Subcutaneous abdominal adipose tissue (tissue), 5 donors: ENCODE results near the gene HEATR5A.
"Not testable (repeated sequence)": the region's sequence is repeated elsewhere in the genome, so short reads cannot be mapped to it uniquely, and the experiment has no call there.

Experiments used
- H3K27ac ChIP-seq: one replicate; pipeline ENCODE4 v1.7.0; 2013; ENCODE audit warnings: low read depth, mild to moderate bottlenecking, inconsistent platforms, low read length, moderate library complexity
- H3K27me3 ChIP-seq, 5 donors: one replicate each; pipeline ENCODE4 v1.7.0; 2013; ENCODE audit warnings: low read length in 5 of 5, inconsistent platforms in 1 of 5; ENCODE audit not compliant: control insufficient read depth in 5 of 5, insufficient read depth in 4 of 5
- H3K36me3 ChIP-seq, 5 donors: one replicate each; pipeline ENCODE4 v1.7.0; 2013; ENCODE audit warnings: low read length in 5 of 5; ENCODE audit not compliant: control insufficient read depth in 5 of 5, insufficient read depth in 5 of 5
- H3K4me1 ChIP-seq, 5 donors: one replicate each; pipeline ENCODE4 v1.7.0; 2013; ENCODE audit warnings: low read length in 5 of 5, mild to moderate bottlenecking in 3 of 5, moderate library complexity in 1 of 5; ENCODE audit not compliant: control insufficient read depth in 5 of 5, insufficient read depth in 5 of 5
- H3K4me3 ChIP-seq, 5 donors: one replicate each; pipeline ENCODE4 v1.7.0; 2013; ENCODE audit warnings: low read length in 5 of 5, low read depth in 1 of 5
- H3K9ac ChIP-seq, 5 donors: one replicate each; pipeline ENCODE4 v1.7.0; 2013; ENCODE audit warnings: low read length in 5 of 5, mild to moderate bottlenecking in 4 of 5, moderate library complexity in 3 of 5
- H3K9me3 ChIP-seq, 5 donors: one replicate each; pipeline ENCODE4 v1.7.0; 2013; ENCODE audit warnings: low read length in 5 of 5; ENCODE audit not compliant: control insufficient read depth in 5 of 5
- donor health status: healthy.
- donor health status: healthy.
- donor health status: healthy.
- donor health status: healthy.
- donor health status: healthy.

Gene HEATR5A

GRCh38 chr14:31391977-31392503, 28.3 kb downstream of the HEATR5A start:
- Histone ChIP-seq H3K9me3 (no peaks in the 10 kb centered on the region), H3K36me3 (peaks cover 27 to 48% (median 28%) of the 10 kb centered on the region in 5 donors), H3K9ac (no peak overlapping the region), H3K27ac (no peak overlapping the region), H3K4me3 (no peak overlapping the region), H3K4me1 (peaks cover 0 to 19% (median 5%) of the 10 kb centered on the region in 5 donors), H3K27me3 (no peaks in the 10 kb centered on the region)

- Histone ChIP-seq H3K27me3 (no peaks in the 10 kb centered on the region), H3K9ac (no peak overlapping the region), H3K36me3 (peaks cover 27 to 49% (median 31%) of the 10 kb centered on the region in 5 donors), H3K27ac (no peak overlapping the region), H3K9me3 (no peaks in the 10 kb centered on the region), H3K4me3 (no peak overlapping the region), H3K4me1 (peaks cover 0 to 20% (median 5%) of the 10 kb centered on the region in 5 donors)
Measured at GRCh38 chr14:31391473-31391872, 28.9 kb downstream of the HEATR5A start.

GRCh38 chr14:31389946-31390345, 30.4 kb downstream of the HEATR5A start:
- peak overlapping the region in 1 of 5 donors; percentile 34 for H3K9ac ChIP-seq
- H3K27me3 ChIP-seq = no peaks in the 10 kb centered on the region
- H3K4me1 ChIP-seq = peaks cover 0 to 20% (median 5%) of the 10 kb centered on the region in 5 donors
- H3K36me3 ChIP-seq = peaks cover 24 to 49% (median 33%) of the 10 kb centered on the region in 5 donors
- H3K9me3 ChIP-seq = no peaks in the 10 kb centered on the region
- peak overlapping the region; percentile 51 for H3K27ac ChIP-seq
- no peak overlapping the region for H3K4me3 ChIP-seq

- Histone ChIP-seq H3K4me1 (peaks cover 0 to 20% (median 5%) of the 10 kb centered on the region in 5 donors), H3K36me3 (peaks cover 23 to 53% (median 28%) of the 10 kb centered on the region in 5 donors), H3K27me3 (no peaks in the 10 kb centered on the region), H3K9ac (peak overlapping the region in 1 of 5 donors; percentile 4), H3K27ac (peak overlapping the region; percentile 51), H3K4me3 (no peak overlapping the region), H3K9me3 (no peaks in the 10 kb centered on the region)
Measured at GRCh38 chr14:31388687-31389413, 31.5 kb downstream of the HEATR5A start.

GRCh38 chr14:31387091-31387490, 33.3 kb downstream of the HEATR5A start:
- Histone ChIP-seq H3K27me3 (no peaks in the 10 kb centered on the region), H3K9me3 (no peaks in the 10 kb centered on the region), H3K27ac (no peak overlapping the region), H3K9ac (no peak overlapping the region), H3K4me3 (no peak overlapping the region), H3K4me1 (peaks cover 0 to 20% (median 5%) of the 10 kb centered on the region in 5 donors), H3K36me3 (peaks cover 20 to 51% (median 42%) of the 10 kb centered on the region in 5 donors)

- H3K9me3 ChIP-seq = no peaks in the 10 kb centered on the region
- H3K4me3 ChIP-seq = no peak overlapping the region
- H3K9ac ChIP-seq = no peak overlapping the region
- H3K4me1 ChIP-seq = peaks cover 0 to 20% (median 5%) of the 10 kb centered on the region in 5 donors
- peaks cover 20 to 52% (median 40%) of the 10 kb centered on the region in 5 donors for H3K36me3 ChIP-seq
- H3K27me3 ChIP-seq = no peaks in the 10 kb centered on the region
- H3K27ac ChIP-seq = no peak overlapping the region
Measured at GRCh38 chr14:31386271-31386670, 34.1 kb downstream of the HEATR5A start.

- H3K27ac ChIP-seq = no peak overlapping the region
- H3K36me3 ChIP-seq = peaks cover 22 to 73% (median 38%) of the 10 kb centered on the region in 5 donors
- H3K9ac ChIP-seq = no peak overlapping the region
- H3K4me3 ChIP-seq = no peak overlapping the region
- no peaks in the 10 kb centered on the region for H3K27me3 ChIP-seq
- no peaks in the 10 kb centered on the region for H3K9me3 ChIP-seq
- H3K4me1 ChIP-seq = peaks cover 0 to 9% (median 4%) of the 10 kb centered on the region in 5 donors
Measured at GRCh38 chr14:31382221-31382620, 38.1 kb downstream of the HEATR5A start.

- H3K4me1 ChIP-seq = peaks cover 0 to 7% (median 4%) of the 10 kb centered on the region in 5 donors
- no peaks in the 10 kb centered on the region for H3K27me3 ChIP-seq
- no peak overlapping the region for H3K9ac ChIP-seq
- H3K9me3 ChIP-seq = no peaks in the 10 kb centered on the region
- peaks cover 29 to 76% (median 34%) of the 10 kb centered on the region in 5 donors for H3K36me3 ChIP-seq
- no peak overlapping the region for H3K4me3 ChIP-seq
- H3K27ac ChIP-seq = no peak overlapping the region
Measured at GRCh38 chr14:31380106-31380505, 40.2 kb downstream of the HEATR5A start.

GRCh38 chr14:31379125-31379947, 41.0 kb downstream of the HEATR5A start:
- not testable (repeated sequence) for H3K4me1 ChIP-seq, H3K9me3 ChIP-seq, H3K27ac ChIP-seq, H3K4me3 ChIP-seq, H3K9ac ChIP-seq, H3K27me3 ChIP-seq
- peaks cover 29 to 75% (median 41%) of the 10 kb centered on the region in 5 donors for H3K36me3 ChIP-seq

- Histone ChIP-seq H3K36me3 (peaks cover 22 to 76% (median 44%) of the 10 kb centered on the region in 5 donors), H3K27me3 (no peaks in the 10 kb centered on the region), H3K4me1 (peaks cover 0 to 7% (median 4%) of the 10 kb centered on the region in 5 donors), H3K9me3 (no peaks in the 10 kb centered on the region), H3K9ac (no peak overlapping the region), H3K27ac (no peak overlapping the region), H3K4me3 (no peak overlapping the region)
Measured at GRCh38 chr14:31377433-31377832, 42.9 kb downstream of the HEATR5A start.
